Measurements from ENCODE around the gene TP53BP1. TPM values are rescaled to one million over a fixed set of nuclear protein-coding genes. Genes with fewer than 3 reads are reported as not detected.

TP53BP1 gene
- total and polyA plus RNA-seq, 4 donors = 78.8 to 109 (median 88.8) TPM

DNA sequence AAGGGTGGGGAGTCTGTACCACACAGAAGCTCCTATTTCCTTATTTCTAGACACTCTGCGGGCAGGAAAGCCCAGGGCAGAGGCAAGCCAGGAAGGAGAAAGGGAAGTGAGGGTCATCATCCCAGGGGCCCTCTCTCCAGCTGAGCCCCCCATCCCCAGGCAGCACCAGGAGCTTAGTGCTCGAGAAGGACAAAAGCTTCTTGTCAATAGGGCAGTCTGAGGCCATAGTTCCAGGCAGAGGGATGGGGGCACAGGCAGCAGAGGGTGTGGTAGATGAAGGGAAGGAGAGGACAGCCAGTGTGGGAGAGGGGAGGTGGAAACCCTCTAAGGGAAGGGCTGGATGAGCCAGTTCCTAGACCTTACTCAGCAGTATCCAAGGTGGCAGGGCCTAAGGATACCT, 27.2 kb upstream of the TP53BP1 start:
- no peaks in the 10 kb centered on the region for H3K9me3 ChIP-seq (ENCODE audit: control insufficient read depth, insufficient read depth, low read length)
- DNase-seq (ENCODE audit: low read depth in 4 of 6, low spot score in 6 of 6) = no peak
- no peak overlapping the region for H3K4me3 ChIP-seq (ENCODE audit: low read depth, low read length)
- no peak overlapping the region for H3K27ac ChIP-seq (ENCODE audit: low read depth, low read length)
- WGBS (ENCODE audit: insufficient coverage) = no CpG with 5 or more reads among the region's 2 CpGs
- no peaks in the 10 kb centered on the region for H3K27me3 ChIP-seq (ENCODE audit: control insufficient read depth, insufficient read depth, low read length)
- H3K36me3 ChIP-seq (ENCODE audit: control insufficient read depth, insufficient read depth, low read length) = peaks cover 52% of the 10 kb centered on the region
- H3K4me1 ChIP-seq (ENCODE audit: control insufficient read depth, insufficient read depth, low read length) = peaks cover 44% of the 10 kb centered on the region

GRCh38 chr15:43519196-43519595, 26.2 kb upstream of the TP53BP1 start:
- Histone ChIP-seq H3K36me3 (ENCODE audit: control insufficient read depth, insufficient read depth, low read length) (peaks cover 43% of the 10 kb centered on the region), H3K4me1 (ENCODE audit: control insufficient read depth, insufficient read depth, low read length) (peaks cover 51% of the 10 kb centered on the region), H3K27ac (ENCODE audit: low read depth, low read length) (peak overlapping the region; percentile 94), H3K27me3 (ENCODE audit: control insufficient read depth, insufficient read depth, low read length) (no peaks in the 10 kb centered on the region), H3K9me3 (ENCODE audit: control insufficient read depth, insufficient read depth, low read length) (no peaks in the 10 kb centered on the region), H3K4me3 (ENCODE audit: low read depth, low read length) (peak overlapping the region; percentile 81)
- DNase-seq (ENCODE audit: low read depth in 4 of 6, low spot score in 6 of 6) = peak in 2 of 6 donors; percentile 28 to 52
- WGBS (ENCODE audit: insufficient coverage) = no CpG with 5 or more reads among the region's 2 CpGs

DNA sequence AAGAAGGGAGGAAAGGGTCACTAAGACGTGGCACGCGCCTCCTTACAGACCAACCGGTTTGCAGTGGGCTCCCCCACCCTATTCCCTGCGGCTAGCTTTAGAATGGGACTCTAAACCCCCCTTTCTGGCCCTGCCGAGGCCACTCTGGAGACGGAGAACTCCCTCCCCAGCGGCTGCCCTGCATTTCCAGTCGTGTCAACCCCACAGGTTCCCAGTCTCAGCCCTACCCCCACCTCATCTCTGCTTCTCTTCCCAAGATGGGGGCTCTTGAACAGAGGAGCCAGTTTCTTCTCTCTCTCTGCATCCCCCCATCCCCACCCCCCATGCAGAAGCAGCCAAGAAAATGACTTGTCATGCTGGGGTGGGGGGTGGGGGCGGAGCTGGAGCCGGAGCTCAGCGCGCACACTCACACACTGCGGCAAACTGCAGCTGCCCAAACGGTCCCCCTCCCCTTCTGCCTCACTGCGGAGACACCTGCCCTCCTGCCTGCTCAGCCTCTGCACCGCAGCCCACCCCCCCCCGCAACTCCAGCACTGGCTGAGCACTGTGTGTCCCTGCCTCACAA, 25.3 kb upstream of the TP53BP1 start:
- H3K4me3 ChIP-seq (ENCODE audit: low read depth, low read length) = peak overlapping the region; percentile 81

GRCh38 chr15:43517354-43518196, 24.6 kb upstream of the TP53BP1 start, which contains the start of gene MAP1A:
MAP1A (plus strand) TSS chr15:43517608; CDS start chr15:43521474, 3,866 bp downstream.
- Histone ChIP-seq H3K36me3 (ENCODE audit: control insufficient read depth, insufficient read depth, low read length) (peaks cover 27% of the 10 kb centered on the region), H3K4me3 (ENCODE audit: low read depth, low read length) (peak within 1 kb of the TSS; percentile 81), H3K27ac (ENCODE audit: low read depth, low read length) (peak within 1 kb of the TSS; percentile 94), H3K4me1 (ENCODE audit: control insufficient read depth, insufficient read depth, low read length) (peaks cover 58% of the 10 kb centered on the region), H3K27me3 (ENCODE audit: control insufficient read depth, insufficient read depth, low read length) (no peaks in the 10 kb centered on the region), H3K9me3 (ENCODE audit: control insufficient read depth, insufficient read depth, low read length) (no peaks in the 10 kb centered on the region)
- DNase-seq (ENCODE audit: low read depth in 4 of 6, low spot score in 6 of 6) = peak in 3 of 6 donors; percentile 65 to 95 (median 93)
- 0% methylated on average over 3 of the region's 15 CpGs for WGBS (ENCODE audit: insufficient coverage)

More for the DNA sequence above, 25.3 kb upstream of the TP53BP1 start:
- H3K27ac ChIP-seq (ENCODE audit: low read depth, low read length) = peak overlapping the region; percentile 94
- H3K9me3 ChIP-seq (ENCODE audit: control insufficient read depth, insufficient read depth, low read length) = no peaks in the 10 kb centered on the region
- 0% methylated on average over 6 of the region's 18 CpGs for WGBS (ENCODE audit: insufficient coverage)
- peaks cover 34% of the 10 kb centered on the region for H3K36me3 ChIP-seq (ENCODE audit: control insufficient read depth, insufficient read depth, low read length)
- peaks cover 54% of the 10 kb centered on the region for H3K4me1 ChIP-seq (ENCODE audit: control insufficient read depth, insufficient read depth, low read length)
- H3K27me3 ChIP-seq (ENCODE audit: control insufficient read depth, insufficient read depth, low read length) = no peaks in the 10 kb centered on the region
- peak in 4 of 6 donors; percentile 61 to 95 (median 86) for DNase-seq (ENCODE audit: low read depth in 4 of 6, low spot score in 6 of 6)

GRCh38 chr15:43516801-43517353, 23.9 kb upstream of the TP53BP1 start:
- 13% methylated on average over 1 of the region's 4 CpGs for WGBS (ENCODE audit: insufficient coverage)
- Histone ChIP-seq H3K27ac (ENCODE audit: low read depth, low read length) (peak overlapping the region; percentile 94), H3K36me3 (ENCODE audit: control insufficient read depth, insufficient read depth, low read length) (peaks cover 20% of the 10 kb centered on the region), H3K9me3 (ENCODE audit: control insufficient read depth, insufficient read depth, low read length) (no peaks in the 10 kb centered on the region), H3K4me3 (ENCODE audit: low read depth, low read length) (peak overlapping the region; percentile 81), H3K27me3 (ENCODE audit: control insufficient read depth, insufficient read depth, low read length) (no peaks in the 10 kb centered on the region), H3K4me1 (ENCODE audit: control insufficient read depth, insufficient read depth, low read length) (peaks cover 58% of the 10 kb centered on the region)
- DNase-seq (ENCODE audit: low read depth in 4 of 6, low spot score in 6 of 6) = peak in 2 of 6 donors; percentile 46 to 49

DNA sequence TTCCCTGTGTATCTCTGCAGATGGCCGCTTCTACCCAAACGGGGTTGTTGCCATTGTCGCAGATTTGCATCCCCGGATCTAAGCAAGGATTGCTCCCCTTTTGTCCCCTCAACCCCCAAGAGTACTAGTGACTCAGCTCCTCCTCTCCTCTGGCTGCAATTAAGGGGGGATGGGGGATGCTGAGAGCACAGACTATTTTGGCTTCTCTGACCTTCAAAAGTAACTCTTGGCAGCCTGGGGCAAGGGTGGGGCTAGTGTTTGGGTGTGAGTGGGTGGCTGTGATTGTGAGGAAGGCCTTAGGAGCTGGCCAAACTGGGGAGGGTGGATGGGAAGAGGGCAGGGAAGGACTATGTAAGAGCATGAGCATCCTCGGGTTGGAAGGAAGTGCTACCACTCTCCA, 23.2 kb upstream of the TP53BP1 start:
- Histone ChIP-seq H3K36me3 (ENCODE audit: control insufficient read depth, insufficient read depth, low read length) (peaks cover 13% of the 10 kb centered on the region), H3K27ac (ENCODE audit: low read depth, low read length) (peak overlapping the region; percentile 94), H3K9me3 (ENCODE audit: control insufficient read depth, insufficient read depth, low read length) (no peaks in the 10 kb centered on the region), H3K4me3 (ENCODE audit: low read depth, low read length) (peak overlapping the region; percentile 14), H3K4me1 (ENCODE audit: control insufficient read depth, insufficient read depth, low read length) (peaks cover 63% of the 10 kb centered on the region), H3K27me3 (ENCODE audit: control insufficient read depth, insufficient read depth, low read length) (no peaks in the 10 kb centered on the region)
- DNase-seq (ENCODE audit: low read depth in 4 of 6, low spot score in 6 of 6) = no peak
- WGBS (ENCODE audit: insufficient coverage) = 18% methylated on average over 4 of the region's 5 CpGs

DNA sequence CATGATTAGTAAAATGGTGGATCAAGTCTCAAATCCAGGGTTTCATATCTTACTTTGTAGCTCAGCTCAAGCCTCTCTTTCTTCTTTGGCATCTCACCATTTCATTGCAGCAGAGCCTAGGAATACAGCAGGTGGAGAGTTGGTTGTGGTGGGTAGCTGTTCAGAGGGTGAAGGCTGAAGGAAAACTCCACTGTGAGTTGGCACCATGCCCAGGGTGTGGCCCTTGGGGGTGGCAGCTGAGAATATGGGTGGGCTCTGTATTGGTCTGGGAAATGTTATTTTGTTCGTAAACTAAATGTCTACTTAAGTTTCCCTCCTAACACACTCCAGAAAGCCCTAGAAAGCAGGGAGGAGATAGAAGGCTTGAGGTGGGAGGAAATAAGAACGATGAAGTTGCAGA, 22.8 kb upstream of the TP53BP1 start:
- Histone ChIP-seq H3K27ac (ENCODE audit: low read depth, low read length) (peak overlapping the region; percentile 94), H3K4me1 (ENCODE audit: control insufficient read depth, insufficient read depth, low read length) (peaks cover 66% of the 10 kb centered on the region), H3K4me3 (ENCODE audit: low read depth, low read length) (no peak overlapping the region), H3K27me3 (ENCODE audit: control insufficient read depth, insufficient read depth, low read length) (no peaks in the 10 kb centered on the region), H3K9me3 (ENCODE audit: control insufficient read depth, insufficient read depth, low read length) (no peaks in the 10 kb centered on the region), H3K36me3 (ENCODE audit: control insufficient read depth, insufficient read depth, low read length) (peaks cover 8% of the 10 kb centered on the region)
- no peak for DNase-seq (ENCODE audit: low read depth in 4 of 6, low spot score in 6 of 6)
- no CpG with 5 or more reads among the region's 2 CpGs for WGBS (ENCODE audit: insufficient coverage)

DNA sequence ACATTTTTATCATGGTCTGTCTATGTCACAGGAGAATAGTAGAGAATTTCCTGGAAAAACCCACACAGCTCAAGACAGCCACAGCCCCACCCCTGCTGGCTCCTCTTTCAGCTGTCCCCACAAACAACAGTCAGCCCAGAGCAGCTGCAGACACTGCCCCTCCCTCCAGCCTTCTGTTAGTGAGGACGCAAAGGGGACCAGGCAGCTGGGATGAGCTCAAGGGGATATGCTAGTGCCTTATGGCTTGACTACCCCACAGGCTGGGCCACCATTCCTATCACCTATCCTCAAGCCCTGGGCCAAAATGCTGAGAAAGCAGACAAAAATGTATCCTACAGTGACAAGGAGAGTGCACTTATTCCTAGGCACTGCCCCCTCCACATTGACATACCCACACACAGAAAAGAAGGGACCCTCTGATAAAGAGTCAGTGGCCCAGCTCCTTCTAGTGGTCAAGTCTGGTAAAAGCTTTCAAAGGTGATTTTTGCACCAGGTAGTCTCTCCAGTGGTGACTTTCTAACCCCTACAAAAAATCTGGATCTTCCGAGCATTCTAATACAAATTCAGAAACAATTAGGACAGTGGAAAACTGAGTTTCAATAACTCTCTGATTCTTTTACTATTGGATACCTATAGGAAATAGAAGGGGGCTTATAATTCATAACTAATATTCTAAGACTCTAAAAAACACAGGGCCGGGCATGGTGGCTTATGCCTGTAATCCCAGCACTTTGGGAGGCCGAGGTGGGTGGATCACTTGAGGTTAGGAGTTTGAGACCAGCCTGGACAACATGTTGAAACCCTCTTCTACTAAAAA, 21.5 kb upstream of the TP53BP1 start:
- no peaks in the 10 kb centered on the region for H3K36me3 ChIP-seq (ENCODE audit: control insufficient read depth, insufficient read depth, low read length)
- WGBS (ENCODE audit: insufficient coverage) = 20% methylated on average over 1 of the region's 4 CpGs
- H3K27me3 ChIP-seq (ENCODE audit: control insufficient read depth, insufficient read depth, low read length) = no peaks in the 10 kb centered on the region
- peak overlapping the region; percentile 65 for H3K27ac ChIP-seq (ENCODE audit: low read depth, low read length)
- peak overlapping the region; percentile 0 for H3K4me3 ChIP-seq (ENCODE audit: low read depth, low read length)
- H3K9me3 ChIP-seq (ENCODE audit: control insufficient read depth, insufficient read depth, low read length) = no peaks in the 10 kb centered on the region
- peak in 2 of 6 donors; percentile 76 to 84 for DNase-seq (ENCODE audit: low read depth in 4 of 6, low spot score in 6 of 6)
- peaks cover 64% of the 10 kb centered on the region for H3K4me1 ChIP-seq (ENCODE audit: control insufficient read depth, insufficient read depth, low read length)

DNA sequence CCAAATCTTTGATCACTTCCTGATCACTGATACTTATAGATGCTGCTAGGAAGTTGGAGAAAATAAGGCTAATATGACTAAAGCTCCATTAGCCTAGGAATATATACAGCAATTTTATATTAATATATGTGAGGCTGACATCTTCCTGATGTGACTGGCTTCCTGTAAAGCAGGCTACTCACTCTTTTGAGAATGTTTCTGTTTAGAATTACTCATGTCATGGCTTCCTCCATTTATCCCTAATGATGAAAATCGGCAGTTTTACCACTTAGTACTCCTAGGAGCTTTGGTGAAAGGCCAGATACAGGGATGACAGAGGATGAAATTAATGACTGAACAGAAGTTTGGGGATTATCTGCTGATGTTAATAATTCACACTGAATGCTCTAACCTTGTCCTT, 20.6 kb upstream of the TP53BP1 start:
- no CpG with 5 or more reads among the region's 1 CpG for WGBS (ENCODE audit: insufficient coverage)
- no peaks in the 10 kb centered on the region for H3K36me3 ChIP-seq (ENCODE audit: control insufficient read depth, insufficient read depth, low read length)
- no peak for DNase-seq (ENCODE audit: low read depth in 4 of 6, low spot score in 6 of 6)
- peaks cover 64% of the 10 kb centered on the region for H3K4me1 ChIP-seq (ENCODE audit: control insufficient read depth, insufficient read depth, low read length)
- H3K9me3 ChIP-seq (ENCODE audit: control insufficient read depth, insufficient read depth, low read length) = no peaks in the 10 kb centered on the region
- peak overlapping the region; percentile 65 for H3K27ac ChIP-seq (ENCODE audit: low read depth, low read length)
- H3K27me3 ChIP-seq (ENCODE audit: control insufficient read depth, insufficient read depth, low read length) = no peaks in the 10 kb centered on the region
- no peak overlapping the region for H3K4me3 ChIP-seq (ENCODE audit: low read depth, low read length)
